ACC112 (cell line): ENCODE measurements around the gene CDC37L1.
"Not testable (repeated sequence)": the region's sequence is repeated elsewhere in the genome, so short reads cannot be mapped to it uniquely, and the experiment has no call there.

Source experiments
- H2AFZ ChIP-seq: fragments of 200-600 bp; sonication (generic); one replicate; pipeline ENCODE4 v1.6.0; 2017; ENCODE audit warnings: antibody characterized with exemption, low read length; ENCODE audit not compliant: unreplicated experiment
- H3K27ac ChIP-seq: fragments of 200-600 bp; sonication (generic); 2 replicates; pipeline ENCODE4 v1.5.1; 2014; ENCODE audit warnings: low read depth, mild to moderate bottlenecking, antibody characterized with exemption, low read length, moderate library complexity
- H3K27me3 ChIP-seq: fragments of 200-600 bp; sonication (generic); 2 replicates; pipeline ENCODE4 v1.6.1; 2014; ENCODE audit warnings: mild to moderate bottlenecking, antibody characterized with exemption, low read length, moderate library complexity, mixed read lengths; ENCODE audit not compliant: insufficient read depth
- H3K36me3 ChIP-seq: fragments of 200-600 bp; sonication (generic); 2 replicates; pipeline ENCODE4 v1.6.1; 2016; ENCODE audit warnings: mild to moderate bottlenecking, antibody characterized with exemption, low read length, moderate library complexity, mixed read lengths; ENCODE audit not compliant: insufficient read depth
- H3K4me1 ChIP-seq: fragments of 200-600 bp; sonication (generic); one replicate; pipeline ENCODE4 v1.6.1; 2016; ENCODE audit warnings: low read length, mixed read lengths; ENCODE audit not compliant: insufficient read depth, unreplicated experiment, control insufficient read depth
- H3K4me3 ChIP-seq: fragments of 200-600 bp; sonication (generic); 2 replicates; pipeline ENCODE4 v1.5.1; 2014; ENCODE audit warnings: mild to moderate bottlenecking, low read depth, low read length
- H3K79me2 ChIP-seq: fragments of 200-600 bp; sonication (generic); one replicate; pipeline ENCODE4 v1.6.0; 2016; ENCODE audit warnings: low read length; ENCODE audit not compliant: control insufficient read depth, unreplicated experiment, insufficient read depth

CDC37L1 gene

DNA sequence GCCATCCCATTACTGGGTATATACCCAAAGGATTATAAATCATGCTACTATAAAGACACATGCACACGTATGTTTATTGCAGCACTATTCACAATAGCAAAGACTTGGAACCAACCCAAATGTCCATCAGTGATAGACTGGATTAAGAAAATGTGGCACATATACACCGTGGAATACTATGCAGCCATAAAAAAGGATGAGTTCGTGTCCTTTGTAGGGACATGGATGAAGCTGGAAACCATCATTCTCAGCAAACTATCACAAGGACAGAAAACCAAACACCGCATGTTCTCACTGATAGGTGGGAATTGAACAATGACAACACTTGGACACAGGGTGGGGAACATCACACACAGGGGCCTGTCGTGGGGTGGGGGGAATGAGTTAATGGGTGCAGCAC lies 18.7 kb upstream of the CDC37L1 start:
- not testable (repeated sequence) for H3K79me2 ChIP-seq, H3K4me3 ChIP-seq, H3K27ac ChIP-seq, H2AFZ ChIP-seq, H3K27me3 ChIP-seq, H3K36me3 ChIP-seq
- peaks cover 36% of the 10 kb centered on the region for H3K4me1 ChIP-seq

DNA sequence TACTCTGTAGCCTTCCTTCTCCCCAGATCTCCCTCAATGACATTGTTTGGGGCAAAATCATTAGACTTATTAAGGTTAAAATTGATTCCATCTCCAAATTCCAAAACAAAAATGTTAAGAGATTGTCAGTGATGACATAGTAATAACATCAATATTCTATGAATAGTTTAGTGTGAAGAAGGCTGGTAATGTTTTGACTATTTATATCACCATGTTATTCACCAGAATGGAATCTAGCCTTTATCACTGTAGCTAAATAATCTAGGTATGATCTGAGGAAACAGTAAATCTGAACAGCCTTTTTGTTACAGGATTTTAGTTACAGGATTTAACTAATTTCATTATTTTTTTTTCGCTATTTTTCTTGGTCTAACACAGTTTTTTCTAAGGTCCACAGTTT lies 18.2 kb upstream of the CDC37L1 start:
- H3K4me1 ChIP-seq: peaks cover 39% of the 10 kb centered on the region
- H3K27ac ChIP-seq: peak overlapping the region; percentile 4; the same call in 1 of the 2 replicates
- peak overlapping the region; percentile 79 for H3K4me3 ChIP-seq
- H3K79me2 ChIP-seq: no peaks in the 10 kb centered on the region
- H2AFZ ChIP-seq: no peak overlapping the region
- H3K27me3 ChIP-seq: no peaks in the 10 kb centered on the region
- H3K36me3 ChIP-seq: no peaks in the 10 kb centered on the region

DNA sequence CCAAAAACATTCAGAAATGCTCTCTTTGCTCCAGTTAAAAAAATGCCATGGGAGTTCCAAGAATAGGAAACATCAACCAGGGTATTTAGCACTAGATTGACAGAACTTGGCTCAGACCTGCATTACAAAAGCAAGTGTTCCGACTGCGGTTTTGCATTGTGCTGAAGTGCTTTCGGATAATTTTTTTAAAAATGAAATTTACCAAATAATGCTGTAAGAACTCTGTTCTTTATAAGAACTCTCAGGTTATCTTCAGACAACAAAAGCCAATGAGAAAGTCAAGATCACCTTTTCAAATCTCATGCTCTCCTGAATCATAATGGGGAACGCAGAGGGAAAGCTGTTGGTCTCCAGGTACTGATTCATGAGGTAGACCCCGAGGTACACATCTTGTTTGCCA lies 17.8 kb upstream of the CDC37L1 start:
- no peaks in the 10 kb centered on the region for H3K36me3 ChIP-seq
- peak overlapping the region; percentile 19 for H2AFZ ChIP-seq
- peaks cover 39% of the 10 kb centered on the region for H3K4me1 ChIP-seq
- no peaks in the 10 kb centered on the region for H3K27me3 ChIP-seq
- H3K4me3 ChIP-seq: peak overlapping the region; percentile 79
- peak overlapping the region; percentile 4; the same call in 1 of the 2 replicates for H3K27ac ChIP-seq
- no peaks in the 10 kb centered on the region for H3K79me2 ChIP-seq

DNA sequence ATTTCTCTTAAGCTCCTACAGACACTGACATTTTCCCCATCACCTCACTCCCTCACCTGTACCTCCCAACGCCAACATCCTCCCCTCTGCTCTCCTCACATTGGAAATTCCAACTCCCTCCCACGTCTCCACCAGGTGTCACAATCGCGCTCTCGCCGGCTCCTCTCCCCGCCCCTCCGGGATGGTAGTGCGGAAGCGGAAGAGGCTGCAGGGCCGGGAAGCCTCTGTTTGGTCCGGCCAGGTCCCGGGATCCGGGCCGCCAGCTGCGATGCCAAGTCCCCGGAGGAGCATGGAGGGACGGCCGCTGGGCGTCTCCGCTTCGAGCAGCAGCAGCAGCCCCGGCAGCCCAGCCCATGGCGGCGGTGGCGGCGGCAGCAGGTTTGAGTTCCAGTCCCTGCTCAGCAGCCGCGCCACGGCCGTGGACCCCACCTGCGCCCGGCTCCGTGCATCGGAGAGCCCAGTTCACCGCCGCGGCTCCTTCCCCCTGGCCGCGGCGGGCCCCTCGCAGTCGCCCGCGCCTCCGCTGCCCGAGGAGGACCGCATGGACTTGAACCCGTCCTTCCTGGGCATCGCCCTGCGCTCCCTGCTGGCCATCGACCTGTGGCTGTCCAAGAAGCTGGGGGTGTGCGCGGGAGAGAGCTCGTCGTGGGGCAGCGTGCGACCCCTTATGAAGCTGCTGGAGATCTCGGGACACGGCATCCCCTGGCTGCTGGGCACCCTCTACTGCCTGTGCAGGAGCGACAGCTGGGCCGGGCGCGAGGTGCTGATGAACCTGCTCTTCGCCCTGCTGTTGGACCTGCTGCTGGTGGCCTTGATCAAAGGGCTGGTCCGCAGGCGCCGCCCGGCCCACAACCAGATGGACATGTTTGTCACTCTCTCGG lies 17.0 kb upstream of the CDC37L1 start, which contains the start of gene PLPP6:
Gene PLPP6 (plus strand): TSS at position 187 of the 881 bp plus-strand sequence. CDS start 82 bp downstream, at position 269.
- H2AFZ ChIP-seq: peak within 1 kb of the TSS; percentile 70
- no peaks in the 10 kb centered on the region for H3K36me3 ChIP-seq
- H3K27me3 ChIP-seq: no peaks in the 10 kb centered on the region
- H3K27ac ChIP-seq: peak within 1 kb of the TSS; percentile 21; the same call in 1 of the 2 replicates
- H3K4me3 ChIP-seq: peak within 1 kb of the TSS; percentile 79
- no peaks in the 10 kb centered on the region for H3K79me2 ChIP-seq
- H3K4me1 ChIP-seq: peaks cover 39% of the 10 kb centered on the region

DNA sequence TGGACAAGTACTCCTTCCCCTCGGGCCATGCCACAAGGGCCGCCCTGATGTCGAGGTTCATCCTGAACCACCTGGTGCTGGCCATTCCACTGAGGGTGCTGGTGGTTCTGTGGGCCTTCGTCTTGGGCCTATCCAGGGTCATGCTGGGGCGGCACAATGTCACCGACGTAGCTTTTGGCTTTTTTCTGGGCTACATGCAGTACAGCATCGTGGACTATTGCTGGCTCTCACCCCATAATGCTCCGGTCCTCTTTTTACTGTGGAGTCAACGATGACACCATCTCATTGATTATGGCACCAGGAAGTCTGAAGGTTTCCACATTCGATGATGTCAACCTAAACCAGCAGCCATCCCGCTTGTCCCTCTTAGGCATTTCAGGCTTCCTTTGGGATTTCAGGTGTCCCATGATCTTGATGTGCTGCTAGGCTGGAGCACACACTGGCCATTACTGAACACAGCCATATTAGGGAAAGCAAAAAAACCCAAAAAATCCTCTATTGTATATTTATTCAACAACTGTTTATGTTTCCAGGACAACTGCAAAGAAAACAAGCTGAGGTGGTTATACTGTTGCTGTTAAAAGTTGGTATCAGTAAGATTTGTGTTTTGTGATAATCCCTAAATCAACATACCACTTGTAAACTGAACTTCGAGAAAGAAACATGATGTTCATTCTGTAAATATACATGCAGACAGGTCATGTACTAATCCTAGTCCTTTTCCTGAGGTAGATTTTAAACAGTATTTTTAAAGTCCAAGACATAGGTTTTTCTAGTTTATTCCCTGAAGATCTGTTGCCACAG lies 16.2 kb upstream of the CDC37L1 start:
- Histone ChIP-seq H3K27me3 (no peaks in the 10 kb centered on the region), H3K4me3 (peak overlapping the region; percentile 79), H3K79me2 (no peaks in the 10 kb centered on the region), H3K36me3 (no peaks in the 10 kb centered on the region), H2AFZ (no peak overlapping the region), H3K27ac (peak overlapping the region; percentile 21; the same call in 1 of the 2 replicates), H3K4me1 (peaks cover 39% of the 10 kb centered on the region)

DNA sequence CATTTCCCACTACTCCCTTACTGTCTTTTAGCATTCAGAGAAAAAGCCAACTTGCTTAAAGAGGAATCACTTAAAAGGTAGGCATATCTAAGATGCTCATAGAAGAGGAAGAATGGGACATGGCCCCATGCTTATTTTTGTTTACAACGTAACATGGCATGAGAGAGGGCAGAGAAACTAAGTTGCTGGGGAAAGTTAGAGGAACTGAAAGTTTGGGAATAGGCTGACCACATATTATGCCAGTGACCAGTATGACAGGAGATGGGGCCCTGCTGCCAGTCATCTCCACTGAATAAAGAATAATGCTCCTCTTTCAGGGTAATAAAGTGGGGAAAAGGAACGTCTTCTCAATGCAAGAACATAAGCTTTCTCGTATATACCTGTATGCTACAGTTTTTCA lies 15.4 kb upstream of the CDC37L1 start:
- Histone ChIP-seq H3K4me1 (peaks cover 39% of the 10 kb centered on the region), H3K36me3 (no peaks in the 10 kb centered on the region), H3K27ac (peak overlapping the region; percentile 21; the same call in 1 of the 2 replicates), H3K4me3 (peak overlapping the region; percentile 79), H3K27me3 (no peaks in the 10 kb centered on the region), H3K79me2 (no peaks in the 10 kb centered on the region), H2AFZ (no peak overlapping the region)

DNA sequence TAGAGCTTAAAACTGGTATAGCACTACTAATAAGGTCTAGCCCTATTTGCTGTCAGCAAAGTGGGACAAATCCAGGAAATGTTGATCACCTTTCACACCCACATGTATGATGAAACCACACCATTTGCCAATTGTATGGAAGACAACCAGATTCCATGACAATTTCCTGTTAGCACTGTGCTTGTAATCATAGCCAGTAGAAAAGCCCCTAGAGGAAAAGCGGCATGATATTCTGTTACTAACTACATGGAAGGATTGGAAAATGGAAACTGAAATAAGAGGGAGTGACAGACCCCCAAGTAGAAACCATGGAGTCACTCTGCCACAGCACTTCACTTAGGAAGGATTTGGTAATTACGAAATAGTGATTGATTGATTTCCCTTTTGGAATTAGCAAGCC lies 14.0 kb upstream of the CDC37L1 start:
- no peaks in the 10 kb centered on the region for H3K79me2 ChIP-seq
- H2AFZ ChIP-seq: peak overlapping the region; percentile 60
- H3K4me1 ChIP-seq: peaks cover 39% of the 10 kb centered on the region
- no peaks in the 10 kb centered on the region for H3K27me3 ChIP-seq
- no peaks in the 10 kb centered on the region for H3K36me3 ChIP-seq
- peak overlapping the region; percentile 79 for H3K4me3 ChIP-seq
- H3K27ac ChIP-seq: peak overlapping the region; percentile 60

DNA sequence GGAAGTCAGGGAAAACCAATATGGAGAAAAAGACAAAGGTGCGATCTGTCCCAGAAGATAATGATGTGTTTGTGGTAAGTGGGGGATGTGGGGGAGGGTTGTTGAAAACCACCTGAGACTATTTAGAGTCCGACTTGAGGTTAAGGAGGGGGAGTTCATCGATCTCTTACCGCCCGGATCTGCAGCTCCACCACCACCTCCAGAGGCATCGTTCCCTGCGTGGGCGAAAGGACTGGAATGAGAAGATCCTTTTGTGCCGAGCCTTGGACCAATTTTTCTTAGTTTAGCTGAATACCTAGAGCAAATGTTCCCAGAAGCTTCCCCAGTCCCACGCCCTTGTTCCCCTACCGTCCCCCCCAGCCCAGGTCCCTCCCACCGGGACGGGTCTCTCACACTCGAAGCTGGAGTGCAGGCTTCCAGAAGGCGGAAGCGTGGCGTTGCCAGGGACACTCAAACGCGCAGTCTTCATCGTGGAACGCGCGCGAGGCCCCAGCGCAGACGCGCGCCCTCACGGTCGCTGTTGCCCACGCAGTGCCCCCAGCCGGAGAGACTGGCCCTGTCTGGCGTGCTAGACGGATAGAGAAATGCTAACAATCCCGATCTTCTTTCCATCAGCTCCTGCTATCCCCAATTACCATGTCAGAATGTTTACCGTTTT lies 13.2 kb upstream of the CDC37L1 start, which contains the start of gene SPATA6L:
Gene SPATA6L (minus strand): TSS at position 439 of the 658 bp plus-strand sequence. CDS start 230 bp downstream, at position 209.
- H3K27ac ChIP-seq: peak within 1 kb of the TSS; percentile 60
- H3K4me3 ChIP-seq: peak within 1 kb of the TSS; percentile 79
- H2AFZ ChIP-seq: peak within 1 kb of the TSS; percentile 60
- H3K27me3 ChIP-seq: no peaks in the 10 kb centered on the region
- no peaks in the 10 kb centered on the region for H3K36me3 ChIP-seq
- no peaks in the 10 kb centered on the region for H3K79me2 ChIP-seq
- peaks cover 37% of the 10 kb centered on the region for H3K4me1 ChIP-seq

DNA sequence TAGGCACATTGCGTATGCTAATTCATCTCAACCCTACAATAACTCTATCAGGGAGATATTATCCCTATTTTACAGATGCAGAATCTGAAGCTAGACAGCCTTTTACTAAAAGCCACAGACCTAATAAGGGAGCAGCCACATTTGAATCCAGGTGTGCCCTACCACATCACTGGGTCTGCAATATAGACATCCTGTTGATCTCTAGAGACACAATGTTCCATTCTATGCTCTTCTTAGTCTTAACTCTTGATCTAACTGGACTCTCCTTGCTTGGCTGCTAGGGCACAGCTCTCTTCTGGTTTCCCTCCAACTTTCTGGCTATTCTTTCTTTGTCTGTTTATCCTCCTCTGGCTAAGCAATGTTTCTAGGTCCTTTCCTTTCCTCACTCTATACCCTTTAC lies 11.7 kb upstream of the CDC37L1 start:
- no peaks in the 10 kb centered on the region for H3K79me2 ChIP-seq
- H3K27me3 ChIP-seq: no peaks in the 10 kb centered on the region
- H3K27ac ChIP-seq: no peak overlapping the region
- no peak overlapping the region for H2AFZ ChIP-seq
- no peak overlapping the region for H3K4me3 ChIP-seq
- H3K36me3 ChIP-seq: no peaks in the 10 kb centered on the region
- peaks cover 33% of the 10 kb centered on the region for H3K4me1 ChIP-seq

DNA sequence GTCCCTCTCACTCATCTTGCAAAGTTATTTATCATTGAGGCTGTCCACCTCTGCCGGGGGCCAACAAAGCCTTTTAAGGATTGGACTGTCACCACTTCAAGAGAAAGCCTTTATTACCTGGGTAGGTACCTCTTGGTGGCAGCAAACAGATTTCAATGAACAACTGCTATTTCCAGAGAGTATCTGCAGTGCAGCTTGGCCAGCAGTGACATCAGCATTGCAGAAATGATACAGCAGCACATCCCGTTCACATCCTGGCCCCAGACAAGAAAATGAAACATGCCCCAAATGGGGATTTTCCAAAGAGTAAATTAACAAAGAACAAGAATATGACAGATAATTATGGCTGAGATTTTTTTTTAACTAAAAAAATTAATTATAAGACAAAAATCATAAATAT lies 10.8 kb upstream of the CDC37L1 start:
- Histone ChIP-seq H3K27ac (no peak overlapping the region), H3K4me3 (no peak overlapping the region), H2AFZ (no peak overlapping the region), H3K4me1 (peaks cover 23% of the 10 kb centered on the region), H3K27me3 (no peaks in the 10 kb centered on the region), H3K79me2 (no peaks in the 10 kb centered on the region), H3K36me3 (no peaks in the 10 kb centered on the region)
